Measurements from ENCODE around the gene ACSL6.

DNA sequence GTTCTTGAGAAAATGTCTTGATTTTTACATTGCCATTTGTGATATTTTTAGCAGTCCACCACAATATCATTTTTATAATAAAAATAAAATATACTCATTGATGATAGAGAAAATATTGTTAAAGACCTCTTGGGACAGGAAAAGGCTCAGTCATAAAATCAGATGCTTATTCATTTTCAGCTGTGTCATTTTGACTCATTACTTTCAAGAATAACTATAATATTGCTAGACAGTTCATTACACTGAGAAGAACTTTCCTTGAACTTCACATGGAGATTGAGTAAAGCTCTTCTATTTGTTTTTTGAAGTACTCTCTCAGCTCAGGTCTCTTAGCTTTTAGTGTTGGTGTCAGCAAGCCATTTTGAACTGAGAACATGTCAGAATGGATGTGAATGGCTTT is 57.5 kb downstream of the ACSL6 start:
- TF ChIP-seq CTCF (conservative IDR thresholded peaks at IDR 0.05; ENCODE audit: low read length) (no peak), EZH2phosphoT487 (IDR thresholded peaks at IDR 0.05; ENCODE audit: borderline replicate concordance) (no peak)

Data from Loucy (cell line).